Activated CD8-positive, alpha-beta T cell treated with anti-CD3 and anti-CD28 coated beads for 36 hours (primary cell): ENCODE measurements around the gene FAM171A2. TPM values are rescaled to one million over a fixed set of nuclear protein-coding genes. Genes with fewer than 3 reads are reported as not detected.

Source experiments
- ATAC-seq: fragments of 200-7000 bp; cut with Tn5 transposase; one replicate; pipeline ENCODE4 v1.10.0; 2021; ENCODE audit warnings: mild to moderate bottlenecking, moderate library complexity
- CTCF ChIA-PET: fragments of 350-600 bp; sonication (Branson Sonifier 250); formaldehyde crosslinking; loops from one replicate; lab custom pipeline; 2021; ENCODE audit warnings: antibody characterized with exemption; lab: Charles Lee
- POLR2A ChIA-PET: fragments of 350-600 bp; sonication (Branson Sonifier 250); formaldehyde crosslinking; loops from one replicate; lab custom pipeline; 2021; ENCODE audit warnings: antibody characterized with exemption; lab: Charles Lee
- DNase-seq: peaks from one replicate; pipeline ENCODE4 v3.0.0-alpha.2; 2020
- H3K27ac Mint-ChIP-seq: one replicate; pipeline ENCODE4 v1.8.0; 2021; ENCODE audit warnings: mild to moderate bottlenecking, mixed read lengths
- H3K27me3 Mint-ChIP-seq: one replicate; pipeline ENCODE4 v1.8.0; 2021; ENCODE audit warnings: mixed read lengths
- H3K36me3 Mint-ChIP-seq: one replicate; pipeline ENCODE4 v1.8.0; 2021; ENCODE audit warnings: low read depth, mixed read lengths
- H3K4me1 Mint-ChIP-seq: one replicate; pipeline ENCODE4 v1.8.0; 2021; ENCODE audit warnings: low read depth, mixed read lengths
- H3K4me3 Mint-ChIP-seq: one replicate; pipeline ENCODE4 v1.8.0; 2021; ENCODE audit warnings: mild to moderate bottlenecking, moderate library complexity, mixed read lengths
- H3K9me3 Mint-ChIP-seq: one replicate; pipeline ENCODE4 v1.8.0; 2021; ENCODE audit warnings: mixed read lengths
- intact Hi-C: fragments of 100-400 bp; cut with micrococcal nuclease; formaldehyde crosslinking; loops from one replicate; pipeline ENCODE4 v1.10.0; 2022
- total RNA-seq, 2 experiments: library from RNA; stranded (reverse); gene quantifications; one replicate each; pipeline ENCODE4 v1.2.3, GENCODE V29; 2021
- TF ChIP-seq, protein P1 (sequence below): fragments of 200-600 bp; IDR thresholded peaks from one replicate; pipeline ENCODE4 v1.8.0; 2022; ENCODE audit warnings: antibody characterized with exemption, mild to moderate bottlenecking

The FAM171A2 gene
- total RNA-seq, 2 experiments from 2014 or later: 0.43 to 0.78 TPM

DNA sequence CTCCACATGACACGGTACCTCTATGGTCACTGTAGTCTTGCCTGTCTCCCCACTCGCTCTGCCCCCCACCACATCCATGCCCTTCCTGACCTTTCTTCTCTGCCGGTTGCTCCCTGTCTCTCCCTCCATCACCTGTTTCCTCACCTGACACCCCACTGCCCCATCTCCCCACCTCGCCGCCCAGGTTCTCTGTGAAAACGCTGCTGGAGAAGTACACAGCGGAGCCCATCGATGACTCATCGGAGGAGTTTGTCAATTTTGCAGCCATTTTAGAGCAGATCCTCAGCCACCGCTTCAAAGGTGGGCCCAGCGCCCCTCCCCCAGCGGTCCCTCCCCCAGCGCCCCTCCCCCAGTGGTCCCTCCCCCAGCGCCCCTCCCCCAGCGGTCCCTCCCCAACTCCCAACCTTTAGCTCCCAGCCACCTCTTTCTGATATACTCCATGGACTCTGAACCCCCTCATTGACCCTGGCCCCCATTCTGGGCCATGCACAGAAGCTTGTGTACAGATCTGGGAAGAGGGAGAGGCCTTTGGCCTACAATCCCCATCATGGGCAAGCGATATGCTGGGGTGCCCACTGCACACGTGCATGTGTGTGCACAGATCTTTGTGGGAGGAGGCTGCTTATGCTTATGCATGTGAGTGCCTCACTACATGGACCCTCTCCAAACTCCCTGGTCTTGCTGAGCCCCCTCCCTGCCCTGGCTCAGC is 51.1 kb downstream of the FAM171A2 start:
- intact Hi-C loops: no loop called here
- TF ChIP-seq, protein P1, sequence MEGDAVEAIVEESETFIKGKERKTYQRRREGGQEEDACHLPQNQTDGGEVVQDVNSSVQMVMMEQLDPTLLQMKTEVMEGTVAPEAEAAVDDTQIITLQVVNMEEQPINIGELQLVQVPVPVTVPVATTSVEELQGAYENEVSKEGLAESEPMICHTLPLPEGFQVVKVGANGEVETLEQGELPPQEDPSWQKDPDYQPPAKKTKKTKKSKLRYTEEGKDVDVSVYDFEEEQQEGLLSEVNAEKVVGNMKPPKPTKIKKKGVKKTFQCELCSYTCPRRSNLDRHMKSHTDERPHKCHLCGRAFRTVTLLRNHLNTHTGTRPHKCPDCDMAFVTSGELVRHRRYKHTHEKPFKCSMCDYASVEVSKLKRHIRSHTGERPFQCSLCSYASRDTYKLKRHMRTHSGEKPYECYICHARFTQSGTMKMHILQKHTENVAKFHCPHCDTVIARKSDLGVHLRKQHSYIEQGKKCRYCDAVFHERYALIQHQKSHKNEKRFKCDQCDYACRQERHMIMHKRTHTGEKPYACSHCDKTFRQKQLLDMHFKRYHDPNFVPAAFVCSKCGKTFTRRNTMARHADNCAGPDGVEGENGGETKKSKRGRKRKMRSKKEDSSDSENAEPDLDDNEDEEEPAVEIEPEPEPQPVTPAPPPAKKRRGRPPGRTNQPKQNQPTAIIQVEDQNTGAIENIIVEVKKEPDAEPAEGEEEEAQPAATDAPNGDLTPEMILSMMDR: no peak
- CTCF ChIA-PET: no interaction called here
- no peaks in the 10 kb centered on the region for H3K36me3 Mint-ChIP-seq
- no peak overlapping the region for H3K4me3 Mint-ChIP-seq
- H3K27me3 Mint-ChIP-seq: peaks cover 30% of the 10 kb centered on the region
- no peaks in the 10 kb centered on the region for H3K9me3 Mint-ChIP-seq
- peaks cover 18% of the 10 kb centered on the region for H3K4me1 Mint-ChIP-seq
- DNase-seq: no peak
- ATAC-seq: no peak
- H3K27ac Mint-ChIP-seq: no peak overlapping the region
- POLR2A ChIA-PET: interaction anchor here (0.8 kb wide), 1 partner anchor 16 kb away, joined by 3 read pairs; no protein-coding TSS in a partner anchor

DNA sequence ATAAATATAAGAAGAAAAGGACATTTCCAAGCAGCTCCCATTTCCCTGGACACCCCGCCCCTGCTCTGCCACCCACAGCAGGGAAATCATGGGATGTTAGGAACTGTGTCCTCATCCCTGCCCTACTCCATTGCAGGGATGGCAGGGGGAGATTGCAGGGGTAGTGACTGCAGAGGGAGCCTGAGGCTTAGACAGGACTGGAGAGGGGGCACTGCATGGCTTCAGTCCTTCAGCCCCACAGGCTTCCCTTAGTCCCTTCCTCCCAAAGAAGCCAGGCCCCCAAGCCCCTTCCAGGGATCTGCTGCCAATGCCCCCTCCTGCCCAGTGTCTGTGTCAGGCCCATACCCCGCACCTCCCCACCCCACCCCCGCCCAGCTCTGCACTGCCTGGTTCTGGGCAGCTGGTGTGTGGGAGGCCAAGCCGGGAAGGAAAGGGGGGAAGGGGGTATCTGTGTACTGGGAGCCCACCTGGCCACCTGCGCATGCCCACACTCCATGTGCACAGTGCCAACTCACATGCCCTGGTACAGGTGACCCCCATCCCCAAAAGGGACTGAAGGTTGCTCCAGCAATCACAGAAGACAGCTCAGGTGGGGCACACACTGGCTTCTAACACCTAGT is 52.0 kb downstream of the FAM171A2 start:
- TF ChIP-seq, protein P1: no peak
- Mint-ChIP-seq H3K4me3 (no peak overlapping the region), H3K4me1 (peaks cover 21% of the 10 kb centered on the region), H3K27ac (no peak overlapping the region), H3K36me3 (no peaks in the 10 kb centered on the region), H3K27me3 (peaks cover 29% of the 10 kb centered on the region), H3K9me3 (no peaks in the 10 kb centered on the region)
- ATAC-seq: no peak
- intact Hi-C loops: no loop called here
- POLR2A ChIA-PET: interaction anchor here (0.8 kb wide), 1 partner anchor 17 kb away, joined by 3 read pairs; no protein-coding TSS in a partner anchor
- no peak for DNase-seq
- CTCF ChIA-PET: no interaction called here

DNA sequence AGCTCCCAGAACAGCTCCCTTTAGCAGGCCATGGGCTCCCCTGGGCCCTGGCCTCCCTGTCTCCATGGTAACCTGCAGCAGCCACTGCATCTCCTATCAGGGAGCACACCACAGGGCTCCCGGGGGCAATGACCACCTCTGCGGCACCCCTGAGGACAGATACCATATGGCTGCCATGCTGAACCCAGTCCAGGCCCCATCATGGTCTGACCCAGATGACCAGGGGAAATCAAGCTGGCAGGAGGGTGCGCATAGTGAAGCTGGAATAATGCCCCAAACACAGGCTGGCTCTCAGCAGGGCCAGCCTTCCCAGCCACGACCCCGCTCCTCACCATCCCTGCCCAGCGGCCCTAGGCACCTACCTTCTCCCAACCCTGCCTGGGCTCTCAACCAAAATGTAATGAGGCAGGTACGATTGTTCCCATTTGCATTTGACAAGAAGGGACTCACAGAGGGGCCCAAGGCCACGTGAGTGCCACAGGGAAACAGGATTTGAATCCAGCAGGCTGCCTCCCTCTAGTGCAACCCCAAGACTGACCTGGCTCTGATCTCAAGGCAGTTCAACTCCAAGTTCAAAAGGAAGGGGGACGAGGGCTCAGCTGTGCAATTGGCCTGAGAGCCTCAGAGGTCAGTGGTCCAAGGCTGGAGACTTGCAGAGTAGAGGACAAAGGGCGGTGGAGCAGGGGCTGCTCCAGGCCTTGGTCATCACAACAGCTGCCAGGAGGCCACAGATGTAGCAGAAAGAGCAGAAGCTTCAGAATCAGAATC is 52.9 kb downstream of the FAM171A2 start:
- Mint-ChIP-seq H3K27ac (no peak overlapping the region), H3K27me3 (peaks cover 26% of the 10 kb centered on the region), H3K36me3 (no peaks in the 10 kb centered on the region), H3K4me3 (no peak overlapping the region), H3K9me3 (no peaks in the 10 kb centered on the region), H3K4me1 (peaks cover 14% of the 10 kb centered on the region)
- POLR2A ChIA-PET: interaction anchor here (0.8 to 1.4 kb wide), 2 partner anchors 8 to 12 kb away, joined by 3 read pairs; no protein-coding TSS in a partner anchor
- TF ChIP-seq, protein P1: no peak
- intact Hi-C loops: no loop called here
- DNase-seq (no peak), ATAC-seq (no peak)
- CTCF ChIA-PET: interaction anchor here (1.1 kb wide), 2 partner anchors 10 to 14 kb away, joined by 3 read pairs; partner anchors contain the start of gene SLC25A39

DNA sequence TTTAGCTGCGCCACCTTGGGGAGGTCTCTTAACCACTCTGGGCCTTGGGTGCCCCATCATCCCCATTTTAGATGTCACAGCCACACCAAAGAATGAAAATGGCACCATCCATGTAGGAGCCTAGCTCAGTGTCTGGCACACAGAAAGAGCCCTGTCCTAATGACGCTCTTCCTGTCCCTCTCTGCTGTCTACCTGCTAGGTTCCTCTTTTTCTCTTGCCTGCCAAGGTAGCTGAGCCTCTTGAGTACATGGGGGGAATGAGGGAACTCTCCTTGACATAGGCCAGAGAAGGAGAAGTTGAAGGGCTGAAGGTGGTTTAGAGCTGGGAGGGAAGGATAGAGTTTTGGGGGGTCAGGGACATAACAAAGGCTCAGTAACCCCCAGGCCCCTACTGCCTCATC is 53.5 kb downstream of the FAM171A2 start:
- Mint-ChIP-seq H3K27me3 (peaks cover 21% of the 10 kb centered on the region), H3K4me1 (peaks cover 9% of the 10 kb centered on the region), H3K27ac (no peak overlapping the region), H3K4me3 (no peak overlapping the region), H3K36me3 (no peaks in the 10 kb centered on the region), H3K9me3 (no peaks in the 10 kb centered on the region)
- DNase-seq: no peak
- no peak for ATAC-seq
- intact Hi-C loops: no loop called here
- ChIA-PET POLR2A (interaction anchor here (0.8 to 1.4 kb wide), 2 partner anchors 8 to 13 kb away, joined by 3 read pairs; no protein-coding TSS in a partner anchor), CTCF (interaction anchor here (1.1 kb wide), 5 partner anchors 11 to 100 kb away, joined by 3 read pairs; partner anchors contain the start of gene SLC25A39)
- TF ChIP-seq, protein P1: no peak
